GM12875 (cell line): Measurements from ENCODE around the gene CDH2.

Experiments
- H3K4me3 ChIP-seq: one replicate; pipeline ENCODE4 v1.5.1; 2011; ENCODE audit warnings: low read depth, low read length, control low read depth
- CTCF ChIP-seq: IDR thresholded peaks from 2 replicates; pipeline ENCODE4 v1.5.1; 2011; ENCODE audit warnings: low read depth, mild to moderate bottlenecking, control low read depth, inconsistent platforms, low read length, moderate library complexity, borderline replicate concordance; ENCODE audit not compliant: insufficient read depth

Gene CDH2

GRCh38 chr18:28075501-28075900 is 101.4 kb downstream of the CDH2 start:
- no peak overlapping the region for H3K4me3 ChIP-seq
- TF ChIP-seq CTCF: no peak

- no peak overlapping the region for H3K4me3 ChIP-seq
- no peak for TF ChIP-seq CTCF
These were observed 102.9 kb downstream of the CDH2 start for GRCh38 chr18:28074076-28074475.

- TF ChIP-seq CTCF: no peak
- no peak overlapping the region for H3K4me3 ChIP-seq
These were observed 103.3 kb downstream of the CDH2 start for GRCh38 chr18:28073658-28074057.

GRCh38 chr18:28071199-28071598 is 105.7 kb downstream of the CDH2 start:
- no peak overlapping the region for H3K4me3 ChIP-seq
- no peak for TF ChIP-seq CTCF

- TF ChIP-seq CTCF: no peak
- H3K4me3 ChIP-seq: no peak overlapping the region
These were observed 108.7 kb downstream of the CDH2 start for GRCh38 chr18:28068207-28068606.

GRCh38 chr18:28067346-28067745 is 109.6 kb downstream of the CDH2 start:
- TF ChIP-seq CTCF: no peak
- H3K4me3 ChIP-seq: no peak overlapping the region

GRCh38 chr18:28065793-28066186 is 111.1 kb downstream of the CDH2 start:
- TF ChIP-seq CTCF: no peak
- H3K4me3 ChIP-seq: no peak overlapping the region
